ENCODE results near the gene TMEM151B. TPM values are rescaled to one million over a fixed set of nuclear protein-coding genes. Genes with fewer than 3 reads are reported as not detected.
A peak's percentile ranks its signal among the peaks of the same experiment; 100 is the strongest.

TMEM151B gene
- total and polyA plus RNA-seq, 2 of the 13 experiments (the other 11 are each of a cell fraction or from before 2014, with no cell fraction given): not detected

DNA sequence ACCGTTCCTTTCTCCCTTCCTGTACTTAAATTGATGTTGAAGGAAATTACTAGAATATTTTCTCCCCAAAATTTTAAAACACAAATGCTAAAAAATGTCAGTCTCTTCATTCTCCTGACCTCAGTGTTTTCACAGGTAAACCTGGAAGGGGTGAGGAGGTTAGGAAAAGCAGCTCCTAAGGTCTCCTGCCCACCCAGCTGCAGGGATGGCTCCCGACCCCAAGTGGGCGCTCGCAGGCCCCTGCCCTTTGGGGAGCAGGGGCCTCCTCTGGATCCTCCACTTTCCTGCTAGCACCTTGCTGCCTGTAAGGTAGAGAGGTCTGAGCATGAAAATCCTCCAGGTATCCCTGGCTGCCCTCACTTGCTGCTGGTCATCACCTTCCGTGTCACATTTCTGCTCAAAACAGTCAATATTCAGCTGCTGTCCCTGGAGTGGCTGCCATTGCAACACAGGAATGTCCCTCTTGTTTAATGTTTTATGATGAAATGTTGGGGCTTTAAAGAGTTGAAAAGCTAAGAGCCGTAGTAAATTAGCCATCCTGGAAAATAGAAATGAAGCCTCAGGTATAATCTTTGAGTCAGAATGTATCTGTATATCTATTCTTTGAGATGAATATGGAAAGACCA lies 34.2 kb upstream of the TMEM151B start:
- FAIRE-seq: peak; percentile 46
- Histone ChIP-seq H4K20me1 (ENCODE audit: insufficient read depth, low read length) (no peaks in the 10 kb centered on the region), H3K27ac (ENCODE audit: extremely low read length, insufficient read depth, low read length) (peak overlapping the region; percentile 8), H3K4me1 (ENCODE audit: insufficient read depth, low read length) (peaks cover 52% of the 10 kb centered on the region), H3K4me2 (ENCODE audit: low read depth, low read length) (no peak overlapping the region), H3K4me3 (replicated peaks in 1 of 3; ENCODE audit: insufficient read depth in 1 of 3, low read depth in 2 of 3, low read length in 3 of 3) (no peak overlapping the region), H3K9me3 (ENCODE audit: low read length) (no peaks in the 10 kb centered on the region), H3K36me3 (replicated peaks in 1 of 2; ENCODE audit: control insufficient read depth in 1 of 2, insufficient read depth in 2 of 2, low read length in 2 of 2) (peaks cover 5 to 12% of the 10 kb centered on the region in 2 experiments), H3K9ac (ENCODE audit: insufficient read depth, low read depth, low read length) (no peak overlapping the region), H2AFZ (ENCODE audit: low read length) (no peak overlapping the region), H3K27me3 (ENCODE audit: control insufficient read depth in 1 of 2, insufficient read depth in 2 of 2, low read length in 2 of 2) (no peaks in the 10 kb centered on the region), H3K79me2 (ENCODE audit: insufficient read depth, low read length) (no peaks in the 10 kb centered on the region)
- in situ Hi-C loops (cut with HindIII; ENCODE audit: extremely low pct_ligation_motif_present, low pct_unique_long_range_greater_than_20kb) (loop anchor here (5.0 kb wide), 1 partner anchor 134 kb away; no protein-coding TSS in a partner anchor), intact Hi-C loops (cut with micrococcal nuclease; ENCODE audit: unreplicated experiment) (loop anchor here (2.0 to 5.0 kb wide), 2 partner anchors 124 to 139 kb away; no protein-coding TSS in a partner anchor)
- peak; percentile 55 for DNase-seq (ENCODE audit: low spot score)
- ChIA-PET POLR2A (interaction anchor here (0.7 to 3.7 kb wide), 10 partner anchors 10 to 521 kb away, joined by 3 to 48 read pairs (median 4); partner anchors contain the start of genes HSP90AB1, SLC29A1 and SLC35B2), CTCF (ENCODE audit: low intra/inter-chr PET ratio, low total read pairs) (interaction anchor here (3.5 to 5.3 kb wide), 2 partner anchors 63 to 140 kb away, joined by 36 to 38 read pairs; no protein-coding TSS in a partner anchor)
- WGBS (ENCODE audit: low lambda C conversion rate): 37% methylated on average over 6 of the region's 6 CpGs
- no TSS peak for BruUV-seq (replicated peaks)
- no peak for ATAC-seq
- TF ChIP-seq TFE3 (CRISPR knock-in tag; IDR thresholded peaks at IDR 0.05) (no peak), ZNF264 (CRISPR knock-in tag; IDR thresholded peaks at IDR 0.05) (no peak), ZNF33B (CRISPR knock-in tag; IDR thresholded peaks at IDR 0.05) (no peak), MAZ (IDR thresholded peaks at IDR 0.05; ENCODE audit: borderline replicate concordance, low read depth, low read length) (no peak), MAZ (CRISPR knock-in tag; IDR thresholded peaks at IDR 0.05; ENCODE audit: low read depth) (no peak), SMAD9 (CRISPR knock-in tag; IDR thresholded peaks at IDR 0.05) (no peak), ZNF580 (CRISPR knock-in tag; IDR thresholded peaks at IDR 0.05; ENCODE audit: borderline replicate concordance, low read depth) (no peak), RBM22 (optimal IDR thresholded peaks at IDR 0.05; ENCODE audit: low read length) (no peak), ZNF720 (CRISPR knock-in tag; IDR thresholded peaks at IDR 0.05) (no peak), ZNF839 (CRISPR knock-in tag; IDR thresholded peaks at IDR 0.05; ENCODE audit: borderline replicate concordance) (no peak), ZNF740 (CRISPR knock-in tag; IDR thresholded peaks at IDR 0.05) (no peak), CEBPZ (IDR thresholded peaks at IDR 0.05; ENCODE audit: low read length) (no peak), RFX1 (IDR thresholded peaks at IDR 0.05) (no peak), NFYC (CRISPR knock-in tag; IDR thresholded peaks at IDR 0.05) (no peak), SIX1 (CRISPR knock-in tag; IDR thresholded peaks at IDR 0.05; ENCODE audit: borderline replicate concordance) (no peak), TBX3 (IDR thresholded peaks at IDR 0.05; ENCODE audit: borderline replicate concordance) (no peak), RBM39 (IDR thresholded peaks at IDR 0.05; ENCODE audit: low read depth, low read length, poor library complexity, severe bottlenecking) (no peak)
- TF ChIP-seq, protein P1, sequence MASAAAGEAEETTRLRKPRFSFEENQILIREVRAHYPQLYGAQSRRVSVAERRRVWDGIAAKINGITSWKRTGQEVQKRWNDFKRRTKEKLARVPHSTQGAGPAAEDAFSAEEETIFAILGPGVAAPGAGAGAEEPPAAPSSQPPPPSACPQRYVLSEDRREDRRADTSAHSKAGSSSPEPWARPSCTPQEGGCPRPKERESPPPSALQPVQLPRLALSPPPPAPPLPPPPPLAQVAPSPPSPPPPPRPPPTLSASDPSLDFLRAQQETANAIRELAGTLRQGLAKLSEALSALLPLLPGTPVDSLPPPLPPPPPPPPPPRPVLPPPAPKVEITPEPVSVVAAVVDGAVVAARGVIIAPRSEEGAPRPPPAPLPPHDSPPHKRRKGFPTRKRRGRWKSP (CRISPR knock-in tag; IDR thresholded peaks at IDR 0.05): no peak

All from HepG2 (cell line).